Testis (tissue), 3 donors: Measurements from ENCODE around the gene CDH4. TPM values are rescaled to one million over a fixed set of nuclear protein-coding genes. Genes with fewer than 3 reads are reported as not detected.

Experiments used
- DNase-seq: peaks from one replicate; pipeline ENCODE4 v3.0.0-alpha.2; 2019
- H3K27ac ChIP-seq, 2 donors: fragments of 200-600 bp; sonication (generic); one replicate each; pipeline ENCODE4 v1.5.1; 2019
- H3K27me3 ChIP-seq: fragments of 200-600 bp; sonication (generic); one replicate; pipeline ENCODE4 v1.5.1; 2019
- H3K36me3 ChIP-seq: fragments of 200-600 bp; sonication (generic); one replicate; pipeline ENCODE4 v1.5.1; 2017; ENCODE audit warnings: low read depth; ENCODE audit errors: missing control alignments
- H3K4me1 ChIP-seq: fragments of 200-600 bp; sonication (generic); one replicate; pipeline ENCODE4 v1.5.1; 2019
- H3K4me3 ChIP-seq, 2 donors: fragments of 200-600 bp; sonication (generic); one replicate each; pipeline ENCODE4 v1.5.1; 2017 to 2019
- H3K9me3 ChIP-seq: fragments of 200-600 bp; sonication (generic); one replicate; pipeline ENCODE4 v1.5.1; 2017
- POLR2A ChIP-seq: fragments of 450-650 bp; IDR thresholded peaks from one replicate; pipeline ENCODE4 v1.6.1; 2017; ENCODE audit warnings: antibody characterized with exemption, mild to moderate bottlenecking, moderate library complexity
- WGBS, 2 donors: methylation state at CpG; one replicate each; pipeline ENCODE4 v1.1.5; 2018; 5-methylcytosine and 5-hydroxymethylcytosine counted together
- intact Hi-C: fragments of 100-400 bp; cut with DNase I; formaldehyde crosslinking; loops from one replicate; pipeline ENCODE4 v1.15.1; 2023; ENCODE audit warnings: low total_unique reads
- polyA plus RNA-seq: library from polyadenylated mRNA; stranded (reverse); fragments of 350-450 nt; fragmentation: Illumina TruSeq; extraction: RNeasy Lipid Tissue Mini Kit (QIAGEN cat#74804); gene quantifications from one replicate; pipeline ENCODE4 v1.2.3, GENCODE V29; 2014; ENCODE audit warnings: low read depth, low replicate concordance; ENCODE audit not compliant: insufficient read depth
- total RNA-seq, 2 donors: library from RNA; depleted of rRNA; stranded (reverse); fragments of >200 nt; gene quantifications; one replicate each; pipeline ENCODE4 v1.2.3, GENCODE V29; 2016
- TF ChIP-seq, protein P1 (sequence below), 3 experiments: fragments of 450-650 bp in 2 of 3; fragments of 200-600 bp in 1 of 3; sonication (generic) in 1 of 3; IDR thresholded peaks; one replicate each; pipeline ENCODE4 v1.5.1; 2016 to 2019; ENCODE audit warnings: antibody characterized with exemption in 3 of 3, mild to moderate bottlenecking in 2 of 3, moderate library complexity in 1 of 3

The CDH4 gene
- total and polyA plus RNA-seq, 3 donors from 2014 or later, result 1.4 to 3.3 (median 1.9) TPM

DNA sequence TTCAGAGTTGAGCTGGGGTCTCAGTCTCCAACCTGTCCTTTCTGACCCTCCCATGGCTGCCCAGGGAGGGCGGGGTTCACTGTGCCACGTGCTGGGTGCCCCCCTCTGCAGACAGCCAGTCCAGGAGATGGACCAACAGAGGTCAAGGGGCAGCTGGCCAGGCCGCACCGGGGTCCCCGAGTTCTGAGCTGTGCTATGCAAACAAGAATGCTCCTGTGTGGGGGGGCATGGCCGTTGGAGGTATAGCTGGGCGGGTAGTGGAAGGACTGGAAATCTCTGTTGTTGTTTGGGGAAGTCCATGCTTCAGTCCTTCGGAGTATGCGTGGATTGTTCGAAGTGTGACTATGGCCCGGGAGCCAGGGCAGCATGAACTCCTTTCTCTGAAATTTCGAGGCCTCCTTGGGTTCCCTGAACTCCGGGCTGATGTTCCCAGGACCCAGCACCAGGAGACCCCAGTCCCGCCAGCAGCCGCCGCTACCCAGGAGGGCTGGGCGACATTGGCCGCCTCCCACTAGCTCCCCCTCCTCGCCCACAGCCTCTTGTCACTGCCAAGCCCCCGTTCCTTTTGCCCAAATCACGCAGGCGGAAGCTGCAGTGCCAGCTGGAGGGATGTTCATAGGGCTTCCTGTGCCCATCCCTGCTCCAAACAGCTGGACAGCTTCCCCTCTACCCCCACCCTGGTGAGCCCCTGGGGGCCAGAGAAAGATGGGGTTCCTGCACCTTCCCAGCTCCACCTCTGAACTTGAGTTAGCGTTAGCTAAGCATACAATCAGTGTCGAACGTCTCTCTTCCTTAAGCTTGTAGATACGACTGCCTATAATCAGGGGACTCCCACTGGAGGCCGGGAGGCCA lies 687.0 kb downstream of the CDH4 start:
- DNase-seq, result no peak
- WGBS, 2 donors, result 85 to 89% methylated on average over 27 of the region's 27 CpGs
- Histone ChIP-seq H3K9me3 (no peaks in the 10 kb centered on the region), H3K4me3 (no peak overlapping the region), H3K36me3 (no peaks in the 10 kb centered on the region), H3K27ac (no peak overlapping the region), H3K4me1 (no peaks in the 10 kb centered on the region), H3K27me3 (no peaks in the 10 kb centered on the region)
- intact Hi-C loops, result no loop called here
- TF ChIP-seq, protein P1, sequence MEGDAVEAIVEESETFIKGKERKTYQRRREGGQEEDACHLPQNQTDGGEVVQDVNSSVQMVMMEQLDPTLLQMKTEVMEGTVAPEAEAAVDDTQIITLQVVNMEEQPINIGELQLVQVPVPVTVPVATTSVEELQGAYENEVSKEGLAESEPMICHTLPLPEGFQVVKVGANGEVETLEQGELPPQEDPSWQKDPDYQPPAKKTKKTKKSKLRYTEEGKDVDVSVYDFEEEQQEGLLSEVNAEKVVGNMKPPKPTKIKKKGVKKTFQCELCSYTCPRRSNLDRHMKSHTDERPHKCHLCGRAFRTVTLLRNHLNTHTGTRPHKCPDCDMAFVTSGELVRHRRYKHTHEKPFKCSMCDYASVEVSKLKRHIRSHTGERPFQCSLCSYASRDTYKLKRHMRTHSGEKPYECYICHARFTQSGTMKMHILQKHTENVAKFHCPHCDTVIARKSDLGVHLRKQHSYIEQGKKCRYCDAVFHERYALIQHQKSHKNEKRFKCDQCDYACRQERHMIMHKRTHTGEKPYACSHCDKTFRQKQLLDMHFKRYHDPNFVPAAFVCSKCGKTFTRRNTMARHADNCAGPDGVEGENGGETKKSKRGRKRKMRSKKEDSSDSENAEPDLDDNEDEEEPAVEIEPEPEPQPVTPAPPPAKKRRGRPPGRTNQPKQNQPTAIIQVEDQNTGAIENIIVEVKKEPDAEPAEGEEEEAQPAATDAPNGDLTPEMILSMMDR (IDR thresholded peaks at IDR 0.05), result no peak
- TF ChIP-seq POLR2A, result no peak

DNA sequence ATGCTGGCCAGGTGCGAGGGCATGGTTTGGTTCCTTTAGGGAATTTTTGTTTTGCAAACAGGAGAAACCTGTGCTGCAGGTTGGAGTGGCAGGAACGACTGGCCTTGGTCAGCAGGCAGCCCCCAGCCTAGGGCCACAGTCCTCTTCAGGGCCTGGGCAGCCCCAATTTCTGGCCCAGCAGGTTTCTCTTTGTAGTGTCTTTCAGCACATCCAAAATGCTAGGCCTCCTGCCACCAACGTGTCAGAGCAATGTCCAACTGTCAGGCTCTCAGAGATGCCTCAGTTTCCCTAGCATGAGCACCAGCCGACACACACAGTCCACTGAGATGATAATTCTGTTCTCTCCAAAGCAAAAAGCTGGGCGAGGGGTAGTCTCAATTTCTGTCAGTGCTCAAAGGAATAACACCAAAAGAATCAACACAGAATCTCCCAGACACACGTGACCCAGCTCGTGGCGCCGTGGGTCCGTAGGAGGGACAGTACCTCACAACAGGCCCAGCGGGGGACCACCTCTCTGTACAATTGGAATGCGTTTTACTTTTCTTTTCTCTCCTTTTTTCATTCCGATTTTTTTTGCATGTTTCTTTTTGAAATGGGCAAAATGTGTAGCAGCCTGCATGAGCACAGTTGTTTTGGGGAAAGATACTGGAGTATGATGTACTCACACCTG lies 687.8 kb downstream of the CDH4 start:
- H3K27ac ChIP-seq, result no peak overlapping the region
- no peaks in the 10 kb centered on the region for H3K27me3 ChIP-seq
- no peak for DNase-seq
- H3K4me3 ChIP-seq, result no peak overlapping the region
- no peak for TF ChIP-seq POLR2A
- TF ChIP-seq, protein P1 (IDR thresholded peaks at IDR 0.05), result no peak
- intact Hi-C loops, result no loop called here
- no peaks in the 10 kb centered on the region for H3K4me1 ChIP-seq
- no peaks in the 10 kb centered on the region for H3K9me3 ChIP-seq
- no peaks in the 10 kb centered on the region for H3K36me3 ChIP-seq
- WGBS, 2 donors, result 84 to 91% methylated on average over 13 of the region's 13 CpGs

DNA sequence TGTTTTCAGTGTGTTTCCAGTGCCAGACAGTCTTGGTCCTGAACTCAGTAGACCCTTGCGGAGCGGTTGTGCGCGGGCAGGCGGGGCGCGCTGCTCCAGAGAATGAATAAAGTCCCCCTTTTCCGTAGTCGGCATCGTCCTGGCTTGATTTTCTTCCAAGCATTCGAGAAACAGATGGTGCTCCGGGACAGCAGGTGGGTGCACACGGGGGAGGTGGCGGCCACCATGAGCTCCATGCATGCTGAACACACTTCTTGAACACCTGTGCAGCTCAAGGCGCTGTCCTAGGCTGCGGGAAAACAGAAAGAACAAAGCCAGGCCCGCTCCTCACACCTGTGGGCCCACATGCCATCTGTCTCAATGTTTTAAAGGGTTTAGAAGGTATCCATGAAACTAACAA lies 688.4 kb downstream of the CDH4 start:
- Histone ChIP-seq H3K27ac (no peak overlapping the region), H3K4me1 (no peaks in the 10 kb centered on the region), H3K9me3 (no peaks in the 10 kb centered on the region), H3K36me3 (no peaks in the 10 kb centered on the region), H3K4me3 (no peak overlapping the region), H3K27me3 (no peaks in the 10 kb centered on the region)
- intact Hi-C loops, result no loop called here
- WGBS, 2 donors, result 91 to 95% methylated on average over 17 of the region's 17 CpGs
- DNase-seq, result no peak
- TF ChIP-seq, protein P1 (IDR thresholded peaks at IDR 0.05), result no peak
- TF ChIP-seq POLR2A, result no peak

DNA sequence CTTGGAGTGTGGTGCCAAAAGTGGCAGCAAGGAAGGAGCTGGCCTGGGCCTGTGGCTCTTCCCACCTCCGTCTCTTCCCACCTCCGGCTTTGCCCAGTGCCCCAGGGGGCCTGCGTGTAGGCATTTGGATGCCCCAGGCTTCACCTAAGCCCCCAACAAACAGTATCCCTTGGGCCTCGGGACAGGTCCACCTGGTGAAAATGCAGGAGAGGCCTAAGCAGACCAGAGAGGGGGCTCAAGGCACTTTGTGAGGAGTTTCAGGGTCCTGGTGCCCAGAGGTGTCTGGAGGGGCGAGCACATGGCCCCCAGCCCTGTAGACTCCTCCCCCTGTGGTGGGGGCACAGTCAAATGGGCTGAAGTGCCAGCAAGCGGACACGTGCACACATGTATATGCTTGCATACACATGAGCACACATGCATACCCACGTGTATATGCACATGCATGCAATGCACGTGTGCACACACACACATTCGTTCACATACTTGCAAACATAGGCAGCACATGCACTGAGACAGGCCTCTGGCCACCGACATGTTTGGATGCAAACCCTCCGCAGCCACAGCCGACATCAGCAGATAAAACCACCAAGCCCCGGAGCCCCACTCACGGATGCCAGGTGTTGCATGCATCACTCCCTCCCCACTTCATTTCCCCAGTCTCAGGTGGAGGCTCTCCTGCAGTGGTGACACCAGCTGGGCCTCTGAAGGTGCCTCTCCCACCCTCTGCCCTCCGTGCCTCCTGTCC lies 689.1 kb downstream of the CDH4 start:
- TF ChIP-seq, protein P1 (IDR thresholded peaks at IDR 0.05), result no peak
- no peak for TF ChIP-seq POLR2A
- intact Hi-C loops, result no loop called here
- Histone ChIP-seq H3K9me3 (no peaks in the 10 kb centered on the region), H3K4me3 (no peak overlapping the region), H3K36me3 (no peaks in the 10 kb centered on the region), H3K27me3 (no peaks in the 10 kb centered on the region), H3K27ac (no peak overlapping the region), H3K4me1 (no peaks in the 10 kb centered on the region)
- 90 to 98% methylated on average over 8 to 16 of the region's 16 CpGs for WGBS, 2 donors
- no peak for DNase-seq
